ENCODE data around the gene NLRP4. TPM values are rescaled to one million over a fixed set of nuclear protein-coding genes. Genes with fewer than 3 reads are reported as not detected.

The NLRP4 gene
- total and polyA plus RNA-seq, 12 donors, result not detected

GRCh38 chr19:55907746-55908145 is 71.4 kb downstream of the NLRP4 start:
- intact Hi-C loops (cut with DNase I), result no loop called here
- WGBS, 2 donors, result 79 to 81% methylated on average over 3 of the region's 3 CpGs

GRCh38 chr19:55909801-55910200 is 73.5 kb downstream of the NLRP4 start:
- WGBS, 2 donors, result 26 to 33% methylated on average over 2 of the region's 2 CpGs
- intact Hi-C loops (cut with DNase I), result no loop called here

More at GRCh38 chr19:55907746-55908145, 71.4 kb downstream of the NLRP4 start:
- H3K27me3 ChIP-seq, result peaks cover 0 to 19% (median 3%) of the 10 kb centered on the region in 7 donors
- H3K36me3 ChIP-seq, result no peaks in the 10 kb centered on the region
- ATAC-seq (no peak), DNase-seq (no peak)
- H3K27ac ChIP-seq, result no peak overlapping the region
- H3K4me3 ChIP-seq, result no peak overlapping the region
- TF ChIP-seq, protein P1, sequence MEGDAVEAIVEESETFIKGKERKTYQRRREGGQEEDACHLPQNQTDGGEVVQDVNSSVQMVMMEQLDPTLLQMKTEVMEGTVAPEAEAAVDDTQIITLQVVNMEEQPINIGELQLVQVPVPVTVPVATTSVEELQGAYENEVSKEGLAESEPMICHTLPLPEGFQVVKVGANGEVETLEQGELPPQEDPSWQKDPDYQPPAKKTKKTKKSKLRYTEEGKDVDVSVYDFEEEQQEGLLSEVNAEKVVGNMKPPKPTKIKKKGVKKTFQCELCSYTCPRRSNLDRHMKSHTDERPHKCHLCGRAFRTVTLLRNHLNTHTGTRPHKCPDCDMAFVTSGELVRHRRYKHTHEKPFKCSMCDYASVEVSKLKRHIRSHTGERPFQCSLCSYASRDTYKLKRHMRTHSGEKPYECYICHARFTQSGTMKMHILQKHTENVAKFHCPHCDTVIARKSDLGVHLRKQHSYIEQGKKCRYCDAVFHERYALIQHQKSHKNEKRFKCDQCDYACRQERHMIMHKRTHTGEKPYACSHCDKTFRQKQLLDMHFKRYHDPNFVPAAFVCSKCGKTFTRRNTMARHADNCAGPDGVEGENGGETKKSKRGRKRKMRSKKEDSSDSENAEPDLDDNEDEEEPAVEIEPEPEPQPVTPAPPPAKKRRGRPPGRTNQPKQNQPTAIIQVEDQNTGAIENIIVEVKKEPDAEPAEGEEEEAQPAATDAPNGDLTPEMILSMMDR (IDR thresholded peaks at IDR 0.05), result no peak
- H3K4me1 ChIP-seq, result no peaks in the 10 kb centered on the region
- peaks cover 0 to 26% (median 0%) of the 10 kb centered on the region in 11 donors for H3K9me3 ChIP-seq

GRCh38 chr19:55912916-55913315 is 76.6 kb downstream of the NLRP4 start:
- Histone ChIP-seq H3K9me3 (peaks cover 0 to 58% (median 10%) of the 10 kb centered on the region in 11 donors), H3K4me1 (no peaks in the 10 kb centered on the region), H3K4me3 (no peak overlapping the region), H3K36me3 (no peaks in the 10 kb centered on the region), H3K27ac (no peak overlapping the region), H3K27me3 (peaks cover 0 to 19% (median 3%) of the 10 kb centered on the region in 7 donors)
- intact Hi-C loops (cut with DNase I), result no loop called here
- WGBS, 2 donors, result 76 to 83% methylated on average over 7 of the region's 7 CpGs
- TF ChIP-seq, protein P1 (IDR thresholded peaks at IDR 0.05), result no peak
- ATAC-seq (no peak), DNase-seq (no peak)

More at GRCh38 chr19:55909801-55910200, 73.5 kb downstream of the NLRP4 start:
- Histone ChIP-seq H3K9me3 (peaks cover 0 to 37% (median 0%) of the 10 kb centered on the region in 11 donors), H3K4me3 (no peak overlapping the region), H3K36me3 (no peaks in the 10 kb centered on the region), H3K27me3 (peaks cover 0 to 19% (median 3%) of the 10 kb centered on the region in 7 donors), H3K4me1 (no peaks in the 10 kb centered on the region), H3K27ac (no peak overlapping the region)
- DNase-seq (no peak), ATAC-seq (no peak)
- TF ChIP-seq, protein P1 (IDR thresholded peaks at IDR 0.05), result no peak

DNA sequence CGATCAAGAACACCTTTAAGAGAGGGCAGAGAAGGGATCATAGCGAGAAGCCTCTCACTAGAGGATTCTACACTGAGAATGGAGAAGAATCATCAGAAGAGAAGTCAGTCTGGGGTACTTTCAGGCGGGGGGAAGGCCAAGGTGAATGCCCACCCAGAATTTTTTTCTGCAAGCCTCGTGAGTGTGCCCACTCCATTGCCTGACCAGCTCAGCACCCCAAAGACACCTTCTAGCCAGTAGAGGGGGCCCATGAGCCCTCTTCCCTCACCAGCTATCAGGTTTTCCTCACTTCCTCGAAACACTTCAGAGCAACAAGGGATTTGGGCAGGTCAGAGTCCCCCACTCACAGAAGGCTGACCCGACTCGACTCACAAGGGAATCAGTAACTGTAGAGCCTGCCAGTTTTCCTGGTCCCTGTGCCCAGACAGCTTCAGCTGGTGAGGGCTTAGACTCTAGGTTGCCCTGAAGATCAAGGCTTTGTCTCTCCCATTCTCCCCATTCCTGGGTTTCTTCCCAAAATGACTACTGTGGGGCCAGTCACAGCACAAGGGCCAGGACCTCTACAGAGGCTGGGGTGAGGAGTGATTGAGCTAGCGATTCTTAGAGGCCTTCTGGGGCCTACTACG is 77.4 kb downstream of the NLRP4 start:
- no peak for ATAC-seq
- TF ChIP-seq, protein P1 (IDR thresholded peaks at IDR 0.05), result no peak
- no peak for DNase-seq
- Histone ChIP-seq H3K27ac (no peak overlapping the region), H3K9me3 (peaks cover 0 to 56% (median 10%) of the 10 kb centered on the region in 11 donors), H3K4me1 (no peaks in the 10 kb centered on the region), H3K27me3 (peaks cover 0 to 18% (median 3%) of the 10 kb centered on the region in 7 donors), H3K36me3 (no peaks in the 10 kb centered on the region), H3K4me3 (no peak overlapping the region)
- intact Hi-C loops (cut with DNase I), result no loop called here
- WGBS, 2 donors, result 41 to 53% methylated on average over 9 of the region's 9 CpGs

All from heart right ventricle (tissue), 16 donors.